Measurements from ENCODE around the gene HUNK.

- TF ChIP-seq ISL1 (CRISPR knock-in tag; IDR thresholded peaks at IDR 0.05) (no peak), TSHZ2 (CRISPR knock-in tag; IDR thresholded peaks at IDR 0.05) (no peak), PATZ1 (CRISPR knock-in tag; IDR thresholded peaks at IDR 0.05; ENCODE audit: borderline replicate concordance) (no peak), OSR1 (CRISPR knock-in tag; IDR thresholded peaks at IDR 0.05) (no peak), RARB (CRISPR knock-in tag; IDR thresholded peaks at IDR 0.05) (no peak), ARNTL (CRISPR knock-in tag; IDR thresholded peaks at IDR 0.05; ENCODE audit: borderline replicate concordance, low read depth) (no peak), ZNF70 (CRISPR knock-in tag; IDR thresholded peaks at IDR 0.05) (no peak), POU6F1 (CRISPR knock-in tag; IDR thresholded peaks at IDR 0.05; ENCODE audit: borderline replicate concordance, low read depth) (no peak), GLIS3 (CRISPR knock-in tag; IDR thresholded peaks at IDR 0.05) (no peak), CREB5 (CRISPR knock-in tag; IDR thresholded peaks at IDR 0.05; ENCODE audit: low read depth) (no peak), ESRRG (CRISPR knock-in tag; IDR thresholded peaks at IDR 0.05) (no peak), TCF4 (CRISPR knock-in tag; IDR thresholded peaks at IDR 0.05; ENCODE audit: borderline replicate concordance) (no peak), ZFP30 (CRISPR knock-in tag; IDR thresholded peaks at IDR 0.05) (no peak)
Measured at GRCh38 chr21:31848326-31848985, 24.4 kb upstream of the HUNK start.

Data from SK-N-SH treated with all-trans-retinoic acid at 6 μM for 48 hours (cell line).